ENCODE data around the gene VOPP1.

VOPP1 gene

GRCh38 chr7:55569269-55569663, 3.0 kb downstream of the VOPP1 start:
- no peak overlapping the region for H3K27ac ChIP-seq
- TF ChIP-seq ZFX (IDR thresholded peaks at IDR 0.05; ENCODE audit: borderline replicate concordance), result no peak
- no peak for TF ChIP-seq CTCF (IDR thresholded peaks at IDR 0.05)

- H3K27ac ChIP-seq, result no peak overlapping the region
- TF ChIP-seq CTCF (IDR thresholded peaks at IDR 0.05) (no peak), ZFX (IDR thresholded peaks at IDR 0.05; ENCODE audit: borderline replicate concordance) (no peak)
Observed at GRCh38 chr7:55568613-55569268, 3.6 kb downstream of the VOPP1 start.

GRCh38 chr7:55567571-55567970, 4.7 kb downstream of the VOPP1 start:
- TF ChIP-seq CTCF (IDR thresholded peaks at IDR 0.05) (no peak), ZFX (IDR thresholded peaks at IDR 0.05; ENCODE audit: borderline replicate concordance) (no peak)
- H3K27ac ChIP-seq, result no peak overlapping the region

- no peak overlapping the region for H3K27ac ChIP-seq
- TF ChIP-seq CTCF (IDR thresholded peaks at IDR 0.05) (no peak), ZFX (IDR thresholded peaks at IDR 0.05; ENCODE audit: borderline replicate concordance) (no peak)
Observed at GRCh38 chr7:55565681-55566080, 6.6 kb downstream of the VOPP1 start.

- no peak overlapping the region for H3K27ac ChIP-seq
- TF ChIP-seq ZFX (IDR thresholded peaks at IDR 0.05; ENCODE audit: borderline replicate concordance) (no peak), CTCF (IDR thresholded peaks at IDR 0.05) (no peak)
Observed at GRCh38 chr7:55563596-55564325, 8.5 kb downstream of the VOPP1 start.

- H3K27ac ChIP-seq, result no peak overlapping the region
- no peak for TF ChIP-seq ZFX (IDR thresholded peaks at IDR 0.05; ENCODE audit: borderline replicate concordance)
Observed at GRCh38 chr7:55561690-55562089, 10.6 kb downstream of the VOPP1 start.

GRCh38 chr7:55558962-55559920, 13.1 kb downstream of the VOPP1 start:
- no peak overlapping the region for H3K27ac ChIP-seq
- TF ChIP-seq ZFX (IDR thresholded peaks at IDR 0.05; ENCODE audit: borderline replicate concordance), result no peak
- no peak for TF ChIP-seq CTCF (IDR thresholded peaks at IDR 0.05)

Data from 22Rv1 (cell line).